Cardiac fibroblast (primary cell): ENCODE data around the gene HBEGF.

Experiments used
- DNase-seq, 2 donors: peaks; one replicate each; pipeline versions ENCODE4 v3.0.0 to v3.0.0-alpha.2; 2010; ENCODE audit warnings: low read depth in 2 of 2
- H3K4me3 ChIP-seq, 2 donors: replicated peaks in 1 of 2; 1 replicate in 1 of 2; 2 replicates in 1 of 2; pipeline ENCODE4 v1.5.1; 2011; ENCODE audit warnings: low read depth in 2 of 2, low read length in 2 of 2, mild to moderate bottlenecking in 2 of 2, moderate library complexity in 1 of 2
- CTCF ChIP-seq: IDR thresholded peaks from one replicate; pipeline ENCODE4 v1.5.1; 2011; ENCODE audit warnings: low read depth, mild to moderate bottlenecking, low read length, inconsistent platforms

Gene HBEGF

GRCh38 chr5:140328036-140328764 is 18.2 kb downstream of the HBEGF start:
- TF ChIP-seq CTCF: no peak
- no peak overlapping the region for H3K4me3 ChIP-seq
- no peak for DNase-seq

GRCh38 chr5:140327589-140327988 is 18.8 kb downstream of the HBEGF start:
- TF ChIP-seq CTCF: no peak
- peak; percentile 80 to 82 for DNase-seq
- no peak overlapping the region for H3K4me3 ChIP-seq

DNA sequence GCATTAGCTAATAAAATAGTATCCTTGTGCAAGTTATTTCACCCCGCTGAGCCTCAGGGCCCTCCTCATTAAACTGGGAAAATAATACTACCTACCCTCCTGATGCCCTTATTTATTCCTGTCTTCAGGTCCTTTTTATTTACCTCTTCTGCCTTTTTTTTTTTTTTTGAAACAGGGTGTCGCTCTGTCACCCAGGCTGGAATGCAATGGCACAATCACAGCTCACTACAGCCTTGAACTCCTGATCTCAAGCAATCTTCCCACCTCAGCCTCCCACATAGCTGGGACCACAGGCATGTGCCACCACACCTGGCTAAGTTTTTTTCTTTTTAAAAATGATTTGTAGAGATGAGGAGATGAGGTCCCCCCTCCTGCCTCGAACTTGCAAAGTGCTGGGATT is 20.9 kb downstream of the HBEGF start:
- no peak for TF ChIP-seq CTCF
- H3K4me3 ChIP-seq: no peak overlapping the region
- DNase-seq: no peak

DNA sequence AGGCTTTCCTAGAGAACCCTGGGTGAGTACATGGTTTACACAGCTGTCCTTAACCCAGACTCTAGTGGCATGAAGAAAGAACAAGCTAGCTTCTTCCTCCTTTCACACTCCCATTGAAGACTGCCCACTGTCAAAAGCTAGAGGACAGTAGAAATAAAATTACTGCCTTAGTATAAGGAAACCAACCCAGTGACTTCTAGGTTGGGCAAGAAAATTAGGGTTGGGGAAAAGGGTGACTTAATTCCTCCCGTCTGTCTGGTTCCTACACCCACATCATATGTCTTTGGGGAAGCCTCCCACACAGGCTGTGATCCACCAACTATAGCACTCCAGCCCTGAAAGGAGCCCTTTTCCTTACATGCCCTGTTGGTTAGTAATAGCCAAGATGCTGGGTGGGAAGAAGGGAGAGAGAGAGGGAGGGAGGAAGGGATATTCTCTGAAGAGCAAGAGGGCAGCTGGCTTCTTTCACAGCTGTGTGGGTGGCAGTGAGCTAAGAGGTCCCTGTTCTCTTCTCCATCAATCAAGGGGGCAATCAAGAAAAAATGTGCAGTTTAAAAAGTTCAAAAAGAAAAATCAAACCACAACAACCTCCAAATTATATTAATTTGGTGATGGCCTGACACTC is 21.7 kb downstream of the HBEGF start:
- H3K4me3 ChIP-seq: no peak overlapping the region
- TF ChIP-seq CTCF: no peak
- peak; percentile 79 to 81 for DNase-seq

GRCh38 chr5:140324041-140324600 is 22.3 kb downstream of the HBEGF start:
- peak in 1 of 2 donors; percentile 65 for DNase-seq
- no peak for TF ChIP-seq CTCF
- H3K4me3 ChIP-seq: no peak overlapping the region

- H3K4me3 ChIP-seq: no peak overlapping the region
- TF ChIP-seq CTCF: no peak
- DNase-seq: peak; percentile 93 to 98
Measured at GRCh38 chr5:140322751-140323731, 23.4 kb downstream of the HBEGF start.
